B cell (primary cell): Measurements from ENCODE around the gene ARHGEF9. TPM values are rescaled to one million over a fixed set of nuclear protein-coding genes. Genes with fewer than 3 reads are reported as not detected.

ENCODE experiments used
- ATAC-seq: fragments of 200-7000 bp; cut with Tn5 transposase; one replicate; pipeline ENCODE4 v1.10.0; 2021; ENCODE audit warnings: low read depth, mild to moderate bottlenecking, moderate number of reproducible peaks, moderate library complexity
- CTCF ChIA-PET: fragments of 350-600 bp; sonication (Branson Sonifier 250); formaldehyde crosslinking; loops from one replicate; lab custom pipeline; 2021; ENCODE audit warnings: antibody characterized with exemption, inconsistent platforms; lab: Charles Lee
- POLR2A ChIA-PET: fragments of 350-600 bp; sonication (Branson Sonifier 250); formaldehyde crosslinking; loops from one replicate; lab custom pipeline; 2021; ENCODE audit warnings: antibody characterized with exemption; lab: Charles Lee
- DNase-seq: peaks from one replicate; pipeline ENCODE4 v3.0.0; 2013
- H2AFZ ChIP-seq: 2 replicates; pipeline ENCODE4 v1.6.1; 2012; ENCODE audit warnings: mild to moderate bottlenecking, low read depth, low read length; ENCODE audit not compliant: insufficient read depth, poor library complexity, severe bottlenecking
- H3K27ac ChIP-seq, 2 donors: 1 replicate in 1 of 2; 2 replicates in 1 of 2; pipeline ENCODE4 v1.5.1; 2012 to 2013; ENCODE audit warnings: low read length in 2 of 2, mild to moderate bottlenecking in 2 of 2, moderate library complexity in 1 of 2
- H3K27me3 ChIP-seq, 4 experiments: fragments of 200-600 bp in 1 of 4; sonication (generic) in 1 of 4; replicated peaks in 1 of 4; 1 replicate in 2 of 4; 2 replicates in 2 of 4; pipeline versions ENCODE4 v1.6.1 to v1.7.0; 2013 to 2016; ENCODE audit warnings: low read length in 3 of 4, mild to moderate bottlenecking in 2 of 4, mixed read lengths in 1 of 4, moderate library complexity in 1 of 4; ENCODE audit not compliant: insufficient read depth in 4 of 4, control insufficient read depth in 3 of 4; ENCODE audit errors: control extremely low read depth in 1 of 4
- H3K36me3 ChIP-seq, 2 experiments: replicated peaks in 1 of 2; 1 replicate in 1 of 2; 2 replicates in 1 of 2; pipeline versions ENCODE4 v1.6.1 to v1.7.1; 2013; ENCODE audit warnings: low read length in 1 of 2; ENCODE audit not compliant: insufficient read depth in 2 of 2, control insufficient read depth in 1 of 2; ENCODE audit errors: control extremely low read depth in 1 of 2, extremely low read depth in 1 of 2
- H3K4me1 ChIP-seq, 2 donors: fragments of 200-600 bp in 1 of 2; sonication (generic) in 1 of 2; 1 replicate in 1 of 2; 2 replicates in 1 of 2; pipeline versions ENCODE4 v1.5.1 to v1.6.1; 2013 to 2017; ENCODE audit warnings: low read length in 2 of 2; ENCODE audit not compliant: control insufficient read depth in 2 of 2, insufficient read depth in 2 of 2
- H3K4me2 ChIP-seq: replicated peaks from 2 replicates; pipeline ENCODE3; 2012; ENCODE audit warnings: mild to moderate bottlenecking, low read depth, low read length; ENCODE audit not compliant: poor library complexity, severe bottlenecking
- H3K4me3 ChIP-seq, 5 experiments: fragments of 200-600 bp in 1 of 5; sonication (generic) in 1 of 5; 1 replicate in 3 of 5; 2 replicates in 2 of 5; pipeline versions ENCODE4 v1.5.1 to v1.7.0; 2011 to 2016; ENCODE audit warnings: low read length in 4 of 5, mild to moderate bottlenecking in 4 of 5, low read depth in 2 of 5, control low read depth in 1 of 5, moderate library complexity in 1 of 5; ENCODE audit not compliant: insufficient read depth in 1 of 5; ENCODE audit errors: control extremely low read depth in 1 of 5, extremely low read depth in 1 of 5
- H3K79me2 ChIP-seq: fragments of 200-600 bp; sonication (generic); one replicate; pipeline ENCODE4 v1.6.0; 2016; ENCODE audit warnings: low read length; ENCODE audit not compliant: control insufficient read depth, insufficient read depth
- H3K9ac ChIP-seq: fragments of 200-600 bp; sonication (generic); 2 replicates; pipeline ENCODE4 v1.6.1; 2017; ENCODE audit warnings: mild to moderate bottlenecking, low read length, moderate library complexity
- H3K9me3 ChIP-seq, 3 donors: one replicate each; pipeline versions ENCODE4 v1.6.1 to v1.7.1; 2013; ENCODE audit warnings: low read length in 2 of 3; ENCODE audit not compliant: control insufficient read depth in 2 of 3, insufficient read depth in 1 of 3; ENCODE audit errors: control extremely low read depth in 1 of 3
- H4K20me1 ChIP-seq: 2 replicates; pipeline ENCODE4 v1.6.0; 2012; ENCODE audit warnings: mild to moderate bottlenecking, low read length; ENCODE audit not compliant: insufficient read depth, control insufficient read depth, poor library complexity, severe bottlenecking
- H3K27ac Mint-ChIP-seq: one replicate; pipeline ENCODE4 v1.8.0; 2021; ENCODE audit warnings: mixed read lengths
- H3K27me3 Mint-ChIP-seq: one replicate; pipeline ENCODE4 v1.8.0; 2021; ENCODE audit warnings: mixed read lengths
- H3K4me1 Mint-ChIP-seq: one replicate; pipeline ENCODE4 v1.8.0; 2021; ENCODE audit warnings: mixed read lengths
- H3K4me3 Mint-ChIP-seq: one replicate; pipeline ENCODE4 v1.8.0; 2021; ENCODE audit warnings: mixed read lengths
- H3K9me3 Mint-ChIP-seq: one replicate; pipeline ENCODE4 v1.8.0; 2022; ENCODE audit warnings: mixed read lengths; ENCODE audit not compliant: insufficient read depth
- CTCF ChIP-seq: fragments of 200-600 bp; IDR thresholded peaks from one replicate; pipeline ENCODE4 v1.8.0; 2022; ENCODE audit warnings: antibody characterized with exemption, mild to moderate bottlenecking
- EZH2 ChIP-seq: IDR thresholded peaks from 2 replicates; pipeline ENCODE4 v1.6.1; 2012; ENCODE audit warnings: borderline replicate concordance, low read depth, mild to moderate bottlenecking, moderate library complexity, low read length; ENCODE audit not compliant: insufficient read depth, poor library complexity, severe bottlenecking
- WGBS: methylation state at CpG from one replicate; pipeline ENCODE4 v1.1.5; 2013; ENCODE audit warnings: missing lambda C conversion rate; ENCODE audit not compliant: insufficient coverage; 5-methylcytosine and 5-hydroxymethylcytosine counted together
- intact Hi-C: fragments of 100-400 bp; cut with micrococcal nuclease; formaldehyde crosslinking; loops from one replicate; pipeline ENCODE4 v1.10.0; 2022
- polyA plus RNA-seq: library from polyadenylated mRNA; depleted of rRNA; stranded (reverse); fragments of >200 nt; gene quantifications from 2 replicates; pipeline ENCODE4 v1.2.3, GENCODE V29; 2012
- total RNA-seq, 2 donors: library from RNA; stranded (reverse); fragments of 120-200 nt in 1 of 2; gene quantifications; 1 replicate in 1 of 2; 2 replicates in 1 of 2; pipeline versions ENCODE4 v1.2.3 to v1.2.4, GENCODE V29; 2013 to 2022

The ARHGEF9 gene
- total and polyA plus RNA-seq, 2 donors (not counting 1 experiment from before 2014, with no cell fraction given): 10.1 to 29.3 TPM

DNA sequence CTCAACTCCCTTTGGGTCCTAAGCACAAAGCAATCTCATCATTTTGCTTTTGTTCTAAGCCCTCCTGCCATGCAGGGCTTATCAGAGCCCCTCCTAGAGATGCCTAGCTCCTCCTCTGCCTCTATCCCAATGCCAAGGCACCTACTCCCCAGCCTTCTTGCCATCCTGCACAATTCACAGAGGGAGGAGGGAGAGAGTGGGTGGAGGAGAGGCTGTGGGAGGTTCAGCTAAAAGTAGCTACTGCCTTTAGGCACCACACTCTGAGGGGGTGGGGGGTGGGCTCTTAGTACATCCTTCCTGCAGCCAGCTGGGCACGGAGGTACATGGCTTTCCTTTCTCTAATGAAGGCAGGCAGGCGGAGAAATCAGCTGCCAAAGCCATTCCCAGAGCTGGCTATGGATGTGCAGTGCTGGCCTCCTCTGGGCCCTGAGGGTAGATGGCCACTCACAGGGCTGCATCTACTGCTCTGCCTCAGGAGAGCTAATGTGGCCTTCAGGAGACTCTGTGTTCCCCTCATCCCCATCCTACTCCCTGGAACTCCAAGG is 40.1 kb downstream of the ARHGEF9 start:
- Mint-ChIP-seq H3K27ac (no peak overlapping the region), H3K4me3 (no peak overlapping the region), H3K4me1 (peaks cover 40% of the 10 kb centered on the region), H3K27me3 (no peaks in the 10 kb centered on the region), H3K9me3 (no peaks in the 10 kb centered on the region)
- no peaks in the 10 kb centered on the region for H3K36me3 ChIP-seq
- POLR2A ChIA-PET: interaction anchor here (0.6 kb wide), 1 partner anchor 22 kb away, joined by 3 read pairs; no protein-coding TSS in a partner anchor
- no peaks in the 10 kb centered on the region for H4K20me1 ChIP-seq
- TF ChIP-seq CTCF (no peak), EZH2 (no peak)
- H3K4me3 ChIP-seq: no peak overlapping the region
- no peaks in the 10 kb centered on the region for H3K4me1 ChIP-seq
- DNase-seq (no peak), ATAC-seq (no peak)
- no peaks in the 10 kb centered on the region for H3K9me3 ChIP-seq
- H3K4me2 ChIP-seq: no peak overlapping the region
- no peak overlapping the region for H3K27ac ChIP-seq
- H3K9ac ChIP-seq: no peak overlapping the region
- no peaks in the 10 kb centered on the region for H3K79me2 ChIP-seq
- 67% methylated on average over 2 of the region's 2 CpGs for WGBS
- no peak overlapping the region for H2AFZ ChIP-seq
- no peaks in the 10 kb centered on the region for H3K27me3 ChIP-seq
- intact Hi-C loops: no loop called here
- CTCF ChIA-PET: no interaction called here

- H3K27me3 ChIP-seq: no peaks in the 10 kb centered on the region
- no peak overlapping the region for H3K4me3 ChIP-seq
- H2AFZ ChIP-seq: no peak overlapping the region
- H3K27ac ChIP-seq: no peak overlapping the region
- H3K79me2 ChIP-seq: no peaks in the 10 kb centered on the region
- Mint-ChIP-seq H3K27me3 (no peaks in the 10 kb centered on the region), H3K9me3 (no peaks in the 10 kb centered on the region), H3K4me1 (peaks cover 36% of the 10 kb centered on the region), H3K4me3 (no peak overlapping the region), H3K27ac (no peak overlapping the region)
- DNase-seq (no peak), ATAC-seq (no peak)
- H3K4me1 ChIP-seq: no peaks in the 10 kb centered on the region
- H3K36me3 ChIP-seq: no peaks in the 10 kb centered on the region
- POLR2A ChIA-PET: no interaction called here
- intact Hi-C loops: no loop called here
- no CpG with 5 or more reads among the region's 2 CpGs for WGBS
- CTCF ChIA-PET: no interaction called here
- no peaks in the 10 kb centered on the region for H3K9me3 ChIP-seq
- no peak overlapping the region for H3K4me2 ChIP-seq
- no peaks in the 10 kb centered on the region for H4K20me1 ChIP-seq
- no peak overlapping the region for H3K9ac ChIP-seq
- TF ChIP-seq EZH2 (no peak), CTCF (no peak)
Observed at GRCh38 chrX:63743596-63743995, 41.4 kb downstream of the ARHGEF9 start.
